ENCODE results near the gene SORCS2. TPM values are rescaled to one million over a fixed set of nuclear protein-coding genes. Genes with fewer than 3 reads are reported as not detected.
A peak's percentile ranks its signal among the peaks of the same experiment; 100 is the strongest.

Gene SORCS2
- total RNA-seq, 1 donor from 2014 or later = under 0.01 TPM

DNA sequence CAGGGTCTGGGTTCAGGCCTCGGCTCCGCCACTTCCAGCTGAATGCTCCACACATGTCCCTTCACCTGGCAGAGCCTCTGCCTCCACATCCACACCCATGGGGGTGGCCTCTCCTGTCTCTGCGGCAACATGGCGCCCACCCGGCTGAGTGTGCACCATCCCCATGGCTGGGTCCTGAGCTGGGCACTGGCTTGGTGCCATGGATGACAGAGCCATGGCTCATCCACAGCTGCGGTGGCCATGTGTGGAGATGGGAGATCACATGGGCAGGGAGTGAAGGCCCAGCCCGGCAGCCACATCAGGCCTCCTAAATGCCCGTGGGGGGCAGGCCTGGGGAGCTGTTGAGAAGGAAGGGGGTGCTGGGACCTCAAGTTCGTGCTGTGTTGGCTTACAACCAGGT is 533.6 kb downstream of the SORCS2 start:
- no peak for DNase-seq

DNA sequence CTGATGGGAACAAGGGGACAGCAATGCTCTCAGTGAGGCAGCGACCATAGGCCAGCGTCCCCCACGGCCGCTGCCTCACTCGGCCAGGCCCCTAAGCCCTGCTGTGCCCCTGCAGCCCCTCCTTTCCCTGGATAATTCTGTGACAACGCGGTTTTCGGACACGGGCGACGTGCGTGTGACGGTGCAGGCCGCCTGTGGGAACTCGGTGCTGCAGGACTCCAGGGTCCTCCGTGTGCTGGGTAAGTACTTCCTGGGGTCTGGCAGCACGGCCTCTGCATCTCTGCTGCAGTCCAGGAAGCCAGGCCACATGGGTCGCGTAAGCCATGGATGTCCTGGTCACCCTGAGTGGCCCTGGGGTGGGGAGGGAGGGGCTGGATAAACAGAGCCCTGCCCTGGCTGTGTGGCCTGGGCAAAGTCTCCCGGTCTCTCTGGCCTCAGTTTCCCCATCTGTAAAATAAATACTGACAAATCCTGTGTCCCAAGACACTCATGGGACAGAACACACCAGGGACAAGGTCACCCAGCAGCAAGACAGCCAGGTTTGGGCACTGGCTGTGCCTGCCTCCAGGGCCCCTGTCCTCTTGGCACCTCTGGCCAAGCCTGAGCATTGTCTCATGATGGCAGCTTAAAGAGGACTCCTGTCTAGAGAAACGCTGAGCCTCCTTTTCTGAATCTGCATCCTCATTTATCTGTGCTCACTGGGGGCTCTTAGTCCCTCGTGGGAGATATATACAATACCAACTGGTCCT is 534.5 kb downstream of the SORCS2 start:
- no peak for DNase-seq

DNA sequence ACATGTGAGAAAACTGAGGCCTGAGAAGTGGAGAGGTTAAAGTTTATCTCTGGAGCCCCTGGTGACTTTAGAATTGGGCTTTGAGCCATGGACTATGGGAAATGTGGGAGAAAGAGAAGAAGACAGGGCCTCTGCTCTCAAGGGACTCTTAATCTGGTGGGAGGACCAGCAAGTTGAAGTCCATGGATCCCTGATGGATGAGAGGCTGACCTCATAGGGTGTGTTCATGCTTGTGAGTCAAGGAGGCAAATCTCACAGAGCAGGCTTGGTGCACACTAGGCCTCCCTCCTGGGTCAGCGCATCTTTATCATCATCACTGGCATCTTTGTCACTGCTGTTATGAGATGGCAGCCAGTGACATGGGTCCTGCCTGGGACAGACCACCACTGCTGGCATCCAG is 535.4 kb downstream of the SORCS2 start:
- DNase-seq = no peak

DNA sequence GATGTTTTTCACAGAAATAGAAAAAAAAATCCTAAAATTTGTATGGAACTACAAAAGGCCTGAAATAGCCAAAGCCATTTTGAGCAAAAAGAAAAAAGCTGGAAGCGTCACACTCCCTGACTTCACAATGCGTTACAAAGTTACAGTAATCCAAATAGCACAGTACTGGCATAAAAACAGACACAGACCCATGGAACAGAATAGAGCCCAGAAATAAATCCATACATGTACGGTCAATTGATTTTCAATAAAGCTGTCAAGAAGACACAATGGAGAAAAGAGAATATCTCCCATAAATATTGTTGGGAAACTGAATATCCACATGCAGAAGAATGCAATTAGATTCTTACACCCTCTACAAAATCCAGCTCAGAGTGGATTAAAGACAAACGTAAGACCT is 539.1 kb downstream of the SORCS2 start:
- DNase-seq = no peak

DNA sequence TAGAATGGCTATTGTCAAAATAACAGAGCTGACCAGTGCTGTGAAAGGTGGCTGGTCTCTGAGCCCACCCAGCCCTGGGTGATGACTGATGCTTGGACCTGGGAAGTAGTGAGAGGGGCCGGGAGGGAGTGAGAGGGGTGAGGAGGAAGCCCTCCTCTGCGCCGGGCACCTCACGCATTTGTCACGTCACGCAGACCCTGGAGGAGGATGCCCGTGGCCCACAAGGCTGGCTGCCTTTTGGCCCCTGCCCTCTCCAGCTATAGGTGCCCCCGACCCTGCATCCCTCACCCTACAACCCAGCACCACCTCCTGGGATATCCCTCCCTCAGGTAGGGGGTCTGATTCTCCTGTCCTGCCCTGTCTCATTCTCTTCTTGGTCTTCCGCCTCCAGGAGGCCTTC is 539.9 kb downstream of the SORCS2 start:
- DNase-seq = no peak

DNA sequence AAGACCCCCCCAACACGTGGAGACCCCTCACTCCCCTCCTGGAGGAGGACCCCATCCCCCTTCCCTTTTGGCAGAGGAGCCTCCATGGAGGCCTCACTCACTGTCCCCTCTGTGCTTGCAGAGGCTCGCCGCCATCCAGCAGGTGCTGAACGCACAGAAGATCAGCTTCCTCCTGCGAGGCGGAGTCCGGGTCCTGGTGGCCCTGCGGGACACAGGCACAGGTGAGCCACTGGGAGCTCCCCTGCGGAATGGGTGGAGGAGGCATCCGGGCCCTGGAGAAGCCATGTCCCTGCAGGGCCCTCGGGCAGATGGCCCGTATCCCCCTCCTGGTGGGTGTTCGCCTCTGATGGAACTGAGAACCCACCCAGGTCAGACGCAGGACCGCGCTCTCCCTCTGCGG is 540.9 kb downstream of the SORCS2 start:
- DNase-seq = no peak

DNA sequence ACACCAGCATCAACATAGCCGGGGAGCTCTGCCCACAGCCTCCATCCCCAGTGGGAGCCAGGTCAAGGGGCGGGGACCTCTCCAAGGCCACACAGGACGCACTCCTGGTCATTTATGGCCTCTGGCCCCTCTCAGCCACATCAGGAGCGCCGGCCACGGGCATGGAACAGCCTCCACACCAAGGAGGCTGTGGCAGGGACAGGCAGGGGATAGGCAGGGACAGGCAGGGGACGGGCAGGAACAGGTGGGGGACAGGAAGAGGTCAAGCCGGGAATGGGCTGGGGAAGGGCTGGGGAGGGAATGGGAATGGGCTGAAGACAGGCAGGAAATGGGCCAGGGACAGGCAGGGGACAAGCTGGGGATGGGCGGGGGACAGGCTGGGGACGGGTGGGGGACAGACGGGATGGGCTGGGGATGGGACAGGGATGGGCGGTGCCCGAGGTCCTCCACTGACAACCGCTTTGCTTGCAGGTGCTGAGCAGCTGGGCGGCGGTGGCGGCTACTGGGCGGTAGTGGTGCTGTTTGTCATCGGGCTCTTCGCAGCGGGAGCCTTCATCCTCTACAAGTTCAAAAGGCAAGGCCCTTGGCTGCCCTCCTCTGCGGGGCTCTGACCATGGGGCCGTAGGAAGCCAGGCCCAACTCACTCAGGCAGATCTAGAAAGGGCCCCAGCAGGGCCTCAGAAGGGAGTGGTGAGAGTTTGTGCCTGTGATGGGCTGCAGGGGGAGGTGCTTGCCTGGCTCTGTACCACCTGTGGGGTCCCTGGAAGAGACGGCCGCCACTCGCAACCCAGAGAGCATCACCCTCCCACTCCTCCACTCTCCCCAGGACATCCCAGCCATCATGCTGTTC is 541.7 kb downstream of the SORCS2 start:
- no peak for DNase-seq

DNA sequence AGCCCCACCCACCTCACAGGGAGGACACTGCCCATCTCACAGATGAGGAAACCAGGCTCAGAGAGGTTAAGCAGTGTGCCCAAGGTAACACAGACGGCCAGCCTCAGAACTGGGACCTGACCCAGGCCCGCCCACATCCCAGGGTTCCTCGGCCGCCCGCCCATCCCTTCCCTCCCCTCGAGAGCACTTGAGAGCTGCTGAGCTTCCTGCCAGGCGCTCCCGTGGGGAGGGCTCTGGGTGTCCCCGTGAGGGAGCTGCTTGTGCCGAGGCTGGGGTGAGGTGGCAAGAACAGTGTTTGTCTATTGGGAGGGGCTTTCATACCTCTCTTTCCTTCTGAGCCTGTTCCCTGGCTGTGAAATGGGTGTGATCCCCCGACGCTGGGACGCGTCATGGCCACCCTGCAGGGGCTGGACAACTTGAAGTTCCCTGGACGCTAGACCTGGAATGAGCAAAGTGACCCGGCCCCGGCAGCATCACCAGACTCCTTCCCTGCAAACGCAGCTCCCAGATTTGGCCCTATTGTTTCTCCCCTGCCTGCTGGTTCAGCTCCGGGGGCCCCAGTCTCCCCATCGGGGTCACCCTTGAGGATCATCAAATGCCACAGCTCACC is 542.4 kb downstream of the SORCS2 start:
- no peak for DNase-seq

DNA sequence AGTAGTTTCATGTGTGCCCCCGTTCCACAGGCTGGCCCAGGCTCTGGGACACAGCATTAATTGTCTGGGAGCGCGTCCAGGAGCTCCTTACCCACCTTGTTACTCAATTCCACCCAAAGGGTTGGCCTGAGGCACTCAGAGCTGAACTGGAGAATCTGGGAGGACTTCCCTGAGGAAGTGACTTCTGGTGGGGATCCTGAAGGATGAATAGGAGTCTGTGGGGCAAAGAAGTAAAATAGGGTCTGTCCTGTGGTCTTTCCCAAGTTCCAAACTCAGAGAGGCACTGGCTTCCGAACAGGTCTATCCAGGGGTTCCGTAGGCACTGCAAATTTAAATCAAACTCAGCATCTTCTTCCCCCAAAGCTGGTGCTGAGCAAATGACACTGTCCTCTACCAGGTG is 543.1 kb downstream of the SORCS2 start:
- DNase-seq = no peak

DNA sequence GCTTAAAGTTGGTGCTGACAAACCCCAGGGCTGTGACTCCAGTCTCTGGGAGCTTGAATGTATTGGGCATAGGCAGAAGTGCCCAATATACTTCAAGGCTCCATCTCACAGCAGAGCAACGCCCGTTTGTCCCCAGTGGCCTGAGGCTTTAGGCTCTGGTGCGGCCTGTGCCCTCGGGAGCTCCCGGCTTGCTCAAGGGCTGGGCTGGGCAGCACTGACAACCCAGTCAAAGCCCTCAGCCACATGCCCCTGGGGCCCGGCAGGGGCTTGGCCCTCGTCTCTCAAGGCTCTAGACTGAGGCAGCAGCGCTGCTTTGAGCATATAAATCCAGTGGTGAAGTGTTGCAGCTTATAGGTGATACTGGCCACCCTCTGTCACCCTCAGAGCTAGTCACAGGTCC is 543.6 kb downstream of the SORCS2 start:
- DNase-seq = no peak

DNA sequence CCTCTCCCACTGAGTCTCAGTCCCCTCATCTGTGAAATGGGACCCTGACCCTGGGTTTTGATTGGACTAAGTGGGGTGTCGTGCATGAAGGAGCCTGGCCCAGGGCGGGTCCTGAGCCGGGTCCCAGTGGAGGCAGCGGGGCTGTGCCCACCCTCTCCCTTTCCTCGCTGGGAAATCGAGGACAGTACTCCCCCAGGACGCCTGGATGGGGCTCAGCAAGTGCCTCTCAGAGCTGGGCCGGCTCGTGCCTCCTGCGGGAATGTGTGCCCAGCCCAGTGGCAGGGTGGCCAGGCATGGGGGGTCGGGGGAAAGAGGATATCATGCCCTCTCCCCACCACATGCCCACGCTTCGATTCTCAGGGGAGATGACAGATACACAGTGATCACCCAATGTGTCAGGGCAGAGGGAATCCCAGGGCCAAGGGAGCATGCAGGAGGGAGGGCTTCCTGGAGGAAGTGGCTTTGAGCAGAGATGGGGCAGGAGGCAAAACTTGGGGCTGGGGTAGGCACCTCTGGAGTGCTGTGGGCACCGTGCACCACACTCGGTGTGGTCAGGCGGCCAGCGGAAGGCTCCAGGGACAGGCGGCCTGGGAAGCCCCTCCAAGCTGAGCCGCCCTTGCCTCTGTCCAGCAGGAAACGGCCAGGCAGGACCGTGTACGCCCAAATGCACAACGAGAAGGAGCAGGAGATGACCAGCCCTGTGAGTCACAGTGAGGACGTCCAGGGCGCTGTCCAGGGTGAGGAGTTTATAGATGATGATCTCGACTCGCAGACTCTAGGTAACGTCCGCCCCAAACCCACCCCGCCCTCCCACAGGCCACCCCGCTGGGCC is 544.3 kb downstream of the SORCS2 start:
- peak; percentile 43 for DNase-seq

DNA sequence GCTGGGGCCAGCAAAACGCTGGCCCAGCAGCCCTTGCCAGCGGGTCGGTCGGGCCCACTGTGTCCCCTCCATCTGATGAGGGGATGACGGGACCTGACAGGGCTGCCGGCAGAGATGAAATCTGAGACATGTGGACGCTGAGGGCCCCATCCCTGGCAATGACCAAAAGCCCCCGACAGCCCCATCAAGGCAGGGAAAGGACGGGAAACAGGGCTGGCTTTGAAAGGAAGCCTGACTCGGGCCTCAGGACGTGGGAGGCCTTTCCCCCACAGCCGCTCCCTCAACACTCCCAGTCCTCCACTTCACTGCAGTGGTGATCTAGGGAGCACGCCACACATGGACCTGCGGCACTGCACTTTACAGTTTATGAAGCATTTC is 544.9 kb downstream of the SORCS2 start:
- DNase-seq = no peak

DNA sequence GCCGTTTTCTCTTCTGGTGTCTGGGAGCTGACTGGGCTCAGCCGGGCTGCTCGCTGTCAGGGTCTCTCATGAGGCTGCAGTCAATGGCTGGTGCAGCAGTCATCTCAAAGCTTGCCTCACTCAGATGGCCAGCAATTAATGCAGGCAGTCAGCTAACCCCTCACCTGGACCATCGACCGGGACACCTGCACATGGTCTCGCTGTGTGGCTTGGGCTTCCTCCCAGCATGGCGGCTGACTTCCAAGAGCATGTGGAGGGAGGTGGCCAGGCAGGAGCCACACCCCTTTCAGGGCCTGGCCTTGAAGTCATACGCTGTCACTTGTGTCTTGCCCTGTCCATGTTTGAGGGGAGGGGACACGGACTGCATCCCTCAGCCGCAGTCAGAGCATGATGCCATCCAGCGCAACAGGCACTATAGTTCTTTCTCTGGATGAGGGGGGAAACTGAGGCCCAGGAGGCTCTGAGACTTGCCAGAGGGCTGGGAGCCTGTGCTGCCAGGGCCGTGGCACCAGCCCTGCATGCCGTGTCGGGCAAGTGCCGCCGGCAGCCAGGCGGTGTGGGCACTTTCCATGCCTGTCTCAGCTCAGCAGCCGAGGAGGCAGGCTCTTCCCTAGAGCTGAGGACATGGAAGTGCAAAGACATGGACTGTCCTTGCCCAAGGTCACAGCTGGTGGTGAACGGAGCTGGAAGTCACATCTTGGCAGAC is 545.6 kb downstream of the SORCS2 start:
- DNase-seq = no peak

DNA sequence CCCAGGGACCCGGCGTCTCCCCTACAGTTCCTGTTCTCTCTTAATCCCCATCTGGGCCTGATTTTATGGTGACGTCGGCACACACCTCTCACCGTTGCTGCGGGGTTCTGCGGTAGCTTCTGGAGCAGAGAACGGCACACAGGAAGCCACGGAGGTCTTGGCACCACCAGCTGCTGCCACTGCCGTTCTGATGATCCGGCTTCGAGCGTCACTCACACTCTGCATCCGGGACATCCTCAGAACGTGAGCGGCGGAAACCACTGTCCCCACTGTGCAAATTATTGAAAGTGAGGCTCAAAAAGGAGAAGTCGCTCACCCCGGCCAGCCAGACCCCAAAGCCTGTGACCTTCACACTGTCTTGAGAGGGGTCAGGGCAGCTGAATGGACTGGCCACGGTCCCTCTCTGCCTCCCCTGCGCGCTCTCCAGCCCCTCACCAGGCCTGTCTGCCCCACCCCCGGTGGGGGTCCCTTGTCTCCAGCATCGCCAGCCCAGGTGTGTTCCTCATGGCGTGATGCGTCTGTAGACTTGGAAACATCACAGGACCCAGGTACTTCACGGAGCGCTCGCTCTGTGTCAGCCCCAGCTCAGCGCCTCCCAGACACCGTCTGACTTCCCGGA is 546.2 kb downstream of the SORCS2 start:
- DNase-seq = no peak

DNA sequence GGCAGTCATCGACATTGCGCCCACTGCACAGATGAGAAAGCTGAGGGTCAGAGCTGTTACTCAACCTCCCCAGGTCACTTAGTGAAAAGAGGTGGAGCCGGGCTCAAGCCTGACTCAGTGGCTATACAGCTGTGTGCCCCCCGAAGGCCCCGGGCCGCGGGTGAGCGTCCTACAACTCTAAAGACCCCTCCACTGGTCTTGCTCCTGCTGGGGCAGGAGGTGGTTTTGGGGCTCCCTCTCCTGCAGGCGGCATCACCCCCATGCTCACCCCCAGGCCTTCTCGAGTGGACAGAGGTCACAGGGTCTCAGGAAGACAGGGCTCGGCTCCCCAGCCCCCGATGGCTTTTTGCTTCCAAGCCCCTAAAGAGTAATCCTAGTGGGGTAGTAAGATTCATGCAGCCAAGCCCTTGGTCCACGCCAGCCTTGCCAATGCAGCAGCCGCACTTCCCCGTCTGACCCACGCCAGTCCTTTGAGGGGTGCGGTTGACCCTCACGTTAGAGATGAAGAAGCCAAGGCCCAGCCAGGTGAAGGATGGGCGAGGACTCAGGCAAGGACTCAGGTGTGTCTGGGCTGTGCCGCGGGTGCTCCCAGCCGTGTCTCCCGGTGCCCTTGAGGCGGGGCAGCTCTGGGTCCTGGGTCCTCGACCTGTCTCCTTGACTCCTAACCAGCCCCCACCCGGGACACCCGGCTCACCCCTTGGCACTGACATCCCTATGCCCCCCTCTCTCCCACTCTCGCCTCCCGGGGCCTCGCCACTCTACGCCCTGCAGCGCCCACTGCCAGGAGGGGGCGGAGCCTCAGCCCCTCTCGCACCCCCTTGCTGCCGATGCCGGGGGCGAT is 547.0 kb downstream of the SORCS2 start:
- no peak for DNase-seq

DNA sequence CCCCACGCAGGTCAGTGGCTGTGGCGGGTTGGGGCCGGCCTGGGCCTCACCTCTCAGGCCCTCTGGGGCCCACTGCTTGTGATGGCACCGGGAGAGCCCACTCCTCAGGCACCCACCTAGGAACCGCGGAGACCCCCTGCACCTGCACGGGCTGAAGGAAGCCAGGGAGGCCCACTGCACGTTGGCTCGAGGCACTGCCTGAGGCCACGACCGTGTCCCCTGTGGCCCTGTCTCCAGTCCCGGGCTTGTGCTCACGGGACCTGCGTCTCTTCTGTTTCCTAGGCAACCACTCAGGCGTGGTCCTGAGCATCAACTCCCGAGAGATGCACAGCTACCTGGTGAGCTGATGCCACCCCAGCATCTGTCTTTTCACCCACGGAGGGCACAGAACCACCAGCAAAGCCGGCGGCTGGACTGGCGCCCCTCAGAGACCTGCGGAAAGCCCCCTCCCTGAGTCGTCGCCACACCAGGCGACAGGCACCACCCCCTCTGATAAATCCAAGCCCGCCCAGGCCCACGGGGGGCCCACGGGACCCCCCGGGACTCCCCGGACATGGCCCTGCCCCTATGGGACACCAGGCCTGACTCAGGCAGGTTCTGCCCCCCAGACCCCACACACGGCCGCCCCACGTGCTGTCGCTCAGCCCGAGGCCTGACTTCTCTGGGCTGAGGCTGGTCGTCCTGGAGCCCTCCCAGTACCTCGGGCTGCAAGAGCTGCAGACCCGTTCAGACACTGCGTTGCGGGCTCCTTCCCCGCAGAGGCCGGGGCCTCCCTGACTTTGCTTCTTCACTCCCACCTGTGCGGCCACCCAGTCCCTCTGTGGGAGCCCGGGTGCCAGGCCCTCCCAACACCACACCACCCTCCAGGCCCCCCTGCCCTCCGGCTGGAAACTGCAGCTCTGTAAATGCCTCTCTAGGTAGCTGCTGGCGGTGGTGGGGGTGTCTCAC is 547.9 kb downstream of the SORCS2 start:
- DNase-seq = no peak

DNA sequence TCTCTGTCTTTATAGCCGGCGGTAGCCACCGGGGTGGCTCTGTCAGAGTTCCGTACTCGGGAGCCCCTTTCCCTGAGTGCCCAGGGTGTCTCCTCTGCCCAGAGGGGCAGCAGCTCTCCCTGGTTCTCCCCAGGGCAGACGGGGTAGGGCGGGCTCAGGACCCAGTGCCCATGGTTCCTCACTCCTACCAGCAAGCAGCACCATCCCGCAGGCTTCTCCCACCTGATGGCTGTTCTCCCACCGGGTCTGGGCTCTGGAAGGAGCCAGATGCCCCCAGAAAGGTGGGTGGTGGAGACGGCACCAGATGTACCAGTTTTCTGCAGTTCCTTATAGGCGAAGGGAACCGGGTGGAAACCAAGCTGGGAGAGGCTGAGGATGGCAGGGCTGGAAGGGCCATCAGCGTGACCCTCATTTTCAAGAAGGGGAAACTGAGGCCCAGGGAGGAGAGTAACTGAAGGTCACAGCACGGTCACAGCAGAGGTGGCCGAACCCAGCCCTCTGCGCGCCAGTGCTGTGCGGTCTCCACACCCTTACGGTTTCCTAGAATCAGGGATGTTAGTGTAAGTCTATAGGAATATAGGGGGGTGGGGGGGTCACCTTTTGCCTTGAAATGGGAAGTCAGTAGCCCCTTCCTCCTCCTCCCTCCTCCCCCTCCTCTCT is 548.7 kb downstream of the SORCS2 start:
- DNase-seq = no peak

DNA sequence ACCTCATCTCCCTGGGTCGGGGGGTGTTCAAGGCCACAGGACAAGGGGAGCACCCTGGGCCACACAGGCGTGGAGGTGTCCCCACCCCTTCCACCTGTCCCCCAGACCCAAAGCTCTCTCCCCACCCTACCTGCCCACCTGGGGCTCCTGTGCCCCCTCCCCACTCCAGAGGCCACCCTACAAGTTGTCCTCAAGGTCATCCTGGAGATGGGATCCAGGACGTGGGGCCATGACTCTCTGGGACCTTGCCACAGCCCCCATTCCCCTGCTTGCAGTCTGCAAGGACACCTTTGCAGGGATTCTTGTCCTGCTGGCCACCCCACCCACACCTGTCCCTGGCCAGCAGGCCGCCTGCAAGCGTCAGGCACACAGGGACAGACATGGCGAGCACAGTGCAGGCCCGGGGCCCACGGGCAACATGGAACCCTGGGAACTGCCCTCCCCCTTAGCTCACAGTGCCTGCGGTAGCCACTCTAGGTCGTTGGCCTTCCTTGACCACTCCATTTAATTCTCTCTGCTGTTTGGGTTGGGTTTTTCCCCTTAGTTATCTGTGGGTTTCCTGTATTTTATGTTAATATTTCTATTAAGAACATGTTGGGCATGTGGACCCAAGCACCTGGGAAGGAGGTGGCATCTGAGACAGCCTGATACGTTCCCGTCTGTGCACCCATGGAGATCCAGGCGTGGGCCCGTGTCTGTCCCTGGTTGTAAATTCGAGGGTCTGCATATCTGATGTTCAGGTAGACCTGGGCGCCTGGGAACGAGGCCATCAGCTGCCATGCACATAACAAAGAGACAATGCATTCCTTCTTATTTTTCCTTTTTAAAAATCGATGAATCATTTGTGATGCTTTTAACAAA is 549.8 kb downstream of the SORCS2 start:
- no peak for DNase-seq

All from dermis blood vessel endothelial cell (primary cell).